H4 (cell line): ENCODE results near the gene TSC2. TPM values are rescaled to one million over a fixed set of nuclear protein-coding genes. Genes with fewer than 3 reads are reported as not detected.
"Not testable (repeated sequence)": the region's sequence is repeated elsewhere in the genome, so short reads cannot be mapped to it uniquely, and the experiment has no call there.

Experiments used
- DNase-seq: peaks from one replicate; pipeline ENCODE4 v3.0.0-alpha.2; 2015; ENCODE audit warnings: low spot score
- total RNA-seq: library from RNA; depleted of rRNA; stranded (reverse); fragments of >200 nt; shearing (Covaris generic); gene quantifications from 2 replicates; pipeline ENCODE4 v1.2.3, GENCODE V29; 2014

Gene TSC2
- total RNA-seq, 1 experiment from 2014 or later = 15.6 TPM

GRCh38 chr16:2085669-2086068 lies 37.9 kb downstream of the TSC2 start:
- no peak for DNase-seq

- DNase-seq = no peak
Measured at GRCh38 chr16:2086106-2086742, 38.4 kb downstream of the TSC2 start.

GRCh38 chr16:2086812-2087747 lies 39.3 kb downstream of the TSC2 start:
- DNase-seq = no peak

GRCh38 chr16:2087748-2088631 lies 40.2 kb downstream of the TSC2 start:
- DNase-seq = no peak

- no peak for DNase-seq
Measured at GRCh38 chr16:2088759-2089358, 41.1 kb downstream of the TSC2 start.

- no peak for DNase-seq
Measured at GRCh38 chr16:2089706-2090480, 42.1 kb downstream of the TSC2 start.

- DNase-seq = no peak
Measured at GRCh38 chr16:2090481-2090776, 42.6 kb downstream of the TSC2 start.

GRCh38 chr16:2090777-2091546 lies 43.2 kb downstream of the TSC2 start:
- DNase-seq = no peak

- no peak for DNase-seq
Measured at GRCh38 chr16:2091547-2092255, 43.9 kb downstream of the TSC2 start.

GRCh38 chr16:2092256-2092620 lies 44.5 kb downstream of the TSC2 start:
- no peak for DNase-seq

GRCh38 chr16:2092866-2093265 lies 45.1 kb downstream of the TSC2 start:
- no peak for DNase-seq

GRCh38 chr16:2093793-2094192 lies 46.0 kb downstream of the TSC2 start:
- no peak for DNase-seq

- DNase-seq = no peak
Measured at GRCh38 chr16:2095315-2095853, 47.6 kb downstream of the TSC2 start.

GRCh38 chr16:2095918-2096582 lies 48.3 kb downstream of the TSC2 start:
- no peak for DNase-seq

- no peak for DNase-seq
Measured at GRCh38 chr16:2096853-2097595, 49.2 kb downstream of the TSC2 start.

GRCh38 chr16:2097689-2098088 lies 49.9 kb downstream of the TSC2 start:
- not testable (repeated sequence) for DNase-seq

GRCh38 chr16:2101581-2101980 lies 53.8 kb downstream of the TSC2 start:
- DNase-seq = not testable (repeated sequence)

- no peak for DNase-seq
Measured at GRCh38 chr16:2102471-2102870, 54.7 kb downstream of the TSC2 start.
